Measurements from ENCODE around the gene PMF1.

Gene PMF1, protein sequence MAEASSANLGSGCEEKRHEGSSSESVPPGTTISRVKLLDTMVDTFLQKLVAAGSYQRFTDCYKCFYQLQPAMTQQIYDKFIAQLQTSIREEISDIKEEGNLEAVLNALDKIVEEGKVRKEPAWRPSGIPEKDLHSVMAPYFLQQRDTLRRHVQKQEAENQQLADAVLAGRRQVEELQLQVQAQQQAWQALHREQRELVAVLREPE

DNA sequence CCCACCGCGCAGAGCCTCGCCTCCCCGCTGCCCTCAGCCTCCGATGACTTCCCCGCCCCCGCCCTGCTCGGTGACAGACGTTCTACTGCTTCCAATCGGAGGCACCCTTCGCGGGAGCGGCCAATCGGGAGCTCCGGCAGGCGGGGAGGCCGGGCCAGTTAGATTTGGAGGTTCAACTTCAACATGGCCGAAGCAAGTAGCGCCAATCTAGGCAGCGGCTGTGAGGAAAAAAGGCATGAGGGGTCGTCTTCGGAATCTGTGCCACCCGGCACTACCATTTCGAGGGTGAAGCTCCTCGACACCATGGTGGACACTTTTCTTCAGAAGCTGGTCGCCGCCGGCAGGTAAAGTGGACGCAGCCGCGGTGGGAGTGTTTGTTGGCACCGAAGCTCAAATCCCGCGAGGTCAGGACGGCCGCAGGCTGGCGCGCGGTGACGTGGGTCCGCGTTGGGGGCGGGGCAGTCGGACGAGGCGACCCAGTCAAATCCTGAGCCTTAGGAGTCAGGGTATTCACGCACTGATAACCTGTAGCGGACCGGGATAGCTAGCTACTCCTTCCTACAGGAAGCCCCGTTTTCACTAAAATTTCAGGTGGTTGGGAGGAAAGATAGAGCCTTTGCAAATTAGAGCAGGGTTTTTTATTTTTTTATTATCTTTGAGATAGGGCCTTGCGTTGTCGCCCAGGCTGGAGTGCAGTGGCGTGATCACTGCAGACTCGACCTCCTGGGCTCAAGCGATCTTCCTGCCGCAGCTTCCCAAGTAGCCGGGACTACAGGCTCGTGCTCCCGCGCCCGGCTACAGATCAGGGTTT, at the start of gene PMF1:
PMF1 (plus strand) TSS at position 175 of the 811 bp plus-strand sequence; CDS start at position 184, 9 bp downstream.
- H3K27ac ChIP-seq = peak within 1 kb of the TSS; percentile 92
- no peak for TF ChIP-seq ZFX (IDR thresholded peaks at IDR 0.05)
- TF ChIP-seq, protein P1, sequence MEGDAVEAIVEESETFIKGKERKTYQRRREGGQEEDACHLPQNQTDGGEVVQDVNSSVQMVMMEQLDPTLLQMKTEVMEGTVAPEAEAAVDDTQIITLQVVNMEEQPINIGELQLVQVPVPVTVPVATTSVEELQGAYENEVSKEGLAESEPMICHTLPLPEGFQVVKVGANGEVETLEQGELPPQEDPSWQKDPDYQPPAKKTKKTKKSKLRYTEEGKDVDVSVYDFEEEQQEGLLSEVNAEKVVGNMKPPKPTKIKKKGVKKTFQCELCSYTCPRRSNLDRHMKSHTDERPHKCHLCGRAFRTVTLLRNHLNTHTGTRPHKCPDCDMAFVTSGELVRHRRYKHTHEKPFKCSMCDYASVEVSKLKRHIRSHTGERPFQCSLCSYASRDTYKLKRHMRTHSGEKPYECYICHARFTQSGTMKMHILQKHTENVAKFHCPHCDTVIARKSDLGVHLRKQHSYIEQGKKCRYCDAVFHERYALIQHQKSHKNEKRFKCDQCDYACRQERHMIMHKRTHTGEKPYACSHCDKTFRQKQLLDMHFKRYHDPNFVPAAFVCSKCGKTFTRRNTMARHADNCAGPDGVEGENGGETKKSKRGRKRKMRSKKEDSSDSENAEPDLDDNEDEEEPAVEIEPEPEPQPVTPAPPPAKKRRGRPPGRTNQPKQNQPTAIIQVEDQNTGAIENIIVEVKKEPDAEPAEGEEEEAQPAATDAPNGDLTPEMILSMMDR (conservative IDR thresholded peaks at IDR 0.05) = no peak

- no peak for TF ChIP-seq ZFX (IDR thresholded peaks at IDR 0.05)
- TF ChIP-seq, protein P1 (conservative IDR thresholded peaks at IDR 0.05) = no peak
- no peak overlapping the region for H3K27ac ChIP-seq
Observed at GRCh38 chr1:156163712-156164111, 49.1 kb upstream of the PMF1 start.

DNA sequence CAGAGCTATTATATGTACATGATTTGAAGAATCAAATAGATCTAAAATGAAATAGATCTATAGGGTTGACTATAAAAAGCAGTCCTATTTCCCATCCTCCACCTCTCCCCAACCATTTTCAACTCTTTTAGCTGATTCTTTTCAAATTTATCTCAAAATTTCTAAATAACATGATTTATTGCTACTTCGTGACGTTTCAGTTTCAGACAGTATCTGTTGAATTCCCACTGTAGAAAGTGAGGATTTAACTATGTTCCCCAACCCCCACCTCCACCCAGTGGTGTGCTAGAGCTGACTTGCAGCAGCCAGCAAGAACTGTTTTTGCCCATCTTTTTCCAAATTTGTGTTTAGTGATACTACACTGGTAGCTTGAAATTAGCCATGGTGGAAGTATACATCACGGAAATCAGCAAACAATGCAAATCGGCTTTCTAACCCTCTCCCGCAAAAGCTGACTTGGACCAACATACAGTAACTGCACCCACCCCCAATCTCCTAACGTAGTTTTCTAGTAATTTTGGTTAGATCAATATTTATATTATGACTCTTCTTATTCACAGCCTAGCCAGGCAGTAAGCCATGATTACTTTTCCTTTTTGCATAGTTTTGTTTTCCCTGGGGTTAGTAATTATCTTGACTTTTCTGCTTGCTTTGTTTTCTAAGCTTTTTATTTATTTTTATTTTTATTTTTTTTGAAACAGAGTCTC, 48.5 kb upstream of the PMF1 start:
- no peak overlapping the region for H3K27ac ChIP-seq

GRCh38 chr1:156165083-156165482, 47.7 kb upstream of the PMF1 start:
- H3K27ac ChIP-seq = no peak overlapping the region
- no peak for TF ChIP-seq ZFX (IDR thresholded peaks at IDR 0.05)
- TF ChIP-seq, protein P1 (conservative IDR thresholded peaks at IDR 0.05) = no peak

More for the DNA sequence above, 48.5 kb upstream of the PMF1 start:
- TF ChIP-seq, protein P1 (conservative IDR thresholded peaks at IDR 0.05) = no peak
- TF ChIP-seq ZFX (IDR thresholded peaks at IDR 0.05) = no peak

GRCh38 chr1:156167536-156167935, 45.3 kb upstream of the PMF1 start:
- H3K27ac ChIP-seq = no peak overlapping the region
- TF ChIP-seq, protein P1 (conservative IDR thresholded peaks at IDR 0.05) = no peak
- no peak for TF ChIP-seq ZFX (IDR thresholded peaks at IDR 0.05)

DNA sequence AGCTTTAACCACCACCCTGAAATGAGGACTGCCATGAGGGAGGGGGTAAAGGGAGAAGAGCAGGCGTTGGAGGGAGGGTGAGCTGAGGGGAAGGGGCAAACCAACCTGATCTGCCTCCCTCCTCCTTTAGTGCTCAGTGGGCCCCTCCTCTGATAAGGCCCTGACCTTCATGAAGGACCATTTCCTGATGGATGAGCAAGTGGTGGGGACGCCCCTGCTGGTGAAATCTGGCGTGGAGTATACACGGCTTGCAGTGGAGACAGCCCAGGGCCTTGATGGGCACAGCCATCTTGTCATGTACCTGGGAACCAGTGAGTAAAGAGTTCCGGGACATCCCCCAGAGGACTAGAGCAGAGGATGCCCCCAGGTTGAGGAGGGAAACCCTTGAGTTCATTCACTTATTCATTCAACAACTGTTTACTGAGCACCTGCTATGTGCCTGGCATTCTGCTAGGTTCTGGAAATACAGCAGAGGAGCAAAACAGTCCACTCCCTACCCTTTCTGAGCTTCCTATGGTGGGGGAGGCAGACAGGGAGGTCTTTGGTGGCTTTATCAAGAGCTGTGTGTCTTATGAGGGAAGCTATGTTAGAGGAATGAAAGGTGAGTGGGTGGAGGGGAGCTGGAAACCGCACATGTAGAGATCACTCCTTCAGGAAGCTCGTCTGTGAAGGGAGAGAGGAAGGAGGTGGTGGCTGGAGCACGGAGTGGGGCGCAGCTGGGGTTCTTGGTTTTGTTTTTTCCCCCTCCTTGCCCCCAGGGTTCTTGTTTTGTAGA, 39.9 kb upstream of the PMF1 start:
- no peak for TF ChIP-seq ZFX (IDR thresholded peaks at IDR 0.05)
- TF ChIP-seq, protein P1 (conservative IDR thresholded peaks at IDR 0.05) = no peak
- H3K27ac ChIP-seq = no peak overlapping the region
